HUDEP-2 (cell line): ENCODE data around the gene CDH4.

Source experiments
- DNase-seq, 76 experiments: peaks; one replicate each; lab custom pipeline; 2025; ENCODE audit not compliant: unreplicated experiment in 76 of 76; lab: John Stamatoyannopoulos, UW

CDH4 gene

GRCh38 chr20:61354001-61354390 lies 101.9 kb downstream of the CDH4 start:
- DNase-seq = no peak

GRCh38 chr20:61354501-61354900 lies 102.4 kb downstream of the CDH4 start:
- DNase-seq = no peak

DNA sequence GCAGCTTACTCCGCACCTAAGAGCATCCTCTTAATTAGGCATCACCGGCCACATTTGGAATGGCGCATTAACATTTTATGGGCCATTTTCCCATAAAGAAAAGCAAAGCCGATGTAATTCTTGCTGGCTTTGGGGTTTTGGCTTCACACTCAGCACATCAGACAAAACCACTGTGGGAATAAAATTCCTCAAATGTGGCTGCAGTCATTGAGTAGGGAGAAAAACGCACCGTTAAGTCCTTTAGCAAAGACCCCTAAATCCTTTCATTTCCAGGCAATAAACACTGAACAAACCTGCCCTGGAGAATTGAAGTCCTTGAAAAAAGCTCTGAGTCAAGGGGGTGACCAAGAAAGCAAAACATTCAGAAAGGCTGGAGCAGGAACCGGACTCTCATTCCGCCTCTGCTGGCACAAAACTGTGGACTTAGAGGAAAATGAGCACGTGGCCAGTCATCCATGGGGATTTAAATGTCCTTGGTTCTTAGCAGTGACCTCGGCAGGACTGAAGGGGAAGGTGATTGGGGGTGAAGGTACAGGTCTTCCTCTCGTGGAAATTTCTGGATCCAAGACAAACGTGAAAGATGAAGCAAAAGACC lies 102.9 kb downstream of the CDH4 start:
- DNase-seq = no peak

DNA sequence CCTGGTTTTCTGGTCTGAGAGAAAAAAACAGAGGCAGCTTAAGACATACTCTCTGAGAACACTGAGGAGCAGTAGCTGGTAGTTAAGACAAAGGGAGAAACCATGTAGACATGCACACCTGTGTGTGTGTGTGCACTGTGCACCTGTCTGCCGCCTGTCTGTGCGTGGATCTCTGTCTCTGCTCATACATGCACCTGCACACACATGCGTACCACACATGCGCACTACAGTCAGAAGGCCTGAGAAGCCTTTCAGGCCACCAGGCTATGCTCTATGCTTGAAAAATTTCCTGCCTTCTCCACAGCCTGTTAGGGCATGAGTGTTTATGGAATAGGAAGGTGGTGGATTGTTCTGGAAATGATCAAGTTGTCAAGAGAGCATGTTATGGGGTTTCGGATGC lies 103.5 kb downstream of the CDH4 start:
- DNase-seq = no peak

GRCh38 chr20:61356196-61356595 lies 104.1 kb downstream of the CDH4 start:
- DNase-seq = no peak

DNA sequence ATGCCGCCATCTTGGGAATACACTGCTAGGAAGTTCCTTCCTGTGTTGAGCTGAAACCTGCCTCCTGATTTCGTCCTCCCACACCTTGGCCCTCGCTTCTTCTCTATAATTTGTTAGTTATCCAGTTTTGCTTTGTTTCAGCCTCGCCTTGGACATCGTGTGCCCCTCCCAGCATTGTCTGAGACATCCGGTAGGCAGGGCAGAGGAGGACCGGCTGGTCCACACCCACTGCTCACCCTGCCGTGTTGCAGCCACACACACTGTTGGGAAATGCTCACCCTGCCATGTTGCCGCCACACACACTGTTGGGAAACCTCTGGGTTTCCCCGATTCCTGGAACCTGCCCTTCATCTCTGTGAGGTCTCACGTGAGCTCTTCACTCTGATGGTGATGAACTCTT lies 105.1 kb downstream of the CDH4 start:
- DNase-seq = no peak

- DNase-seq = no peak
Measured at GRCh38 chr20:61359254-61359653, 107.2 kb downstream of the CDH4 start.

- no peak for DNase-seq
Measured at GRCh38 chr20:61360296-61360695, 108.2 kb downstream of the CDH4 start.

DNA sequence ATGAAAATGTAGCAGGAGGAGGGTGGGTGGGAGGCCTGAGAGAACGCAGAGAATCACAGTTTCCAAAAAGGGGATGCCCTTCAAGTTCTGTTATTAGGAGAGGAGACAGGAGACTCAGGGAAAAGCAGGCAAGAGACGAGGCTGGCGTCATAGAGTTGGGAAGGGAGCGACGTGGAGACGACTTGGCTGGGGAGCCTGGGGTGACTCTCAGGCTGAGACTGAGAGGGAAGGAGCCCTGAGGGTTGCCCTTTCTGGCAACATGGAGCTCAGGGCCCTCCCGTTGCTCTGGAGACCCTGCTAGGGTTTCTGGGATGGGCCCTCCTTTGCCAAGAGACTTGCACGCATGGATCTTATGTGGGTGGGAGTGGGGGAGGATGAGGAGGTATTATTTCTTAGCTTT lies 108.9 kb downstream of the CDH4 start:
- DNase-seq = no peak

GRCh38 chr20:61361501-61361900 lies 109.4 kb downstream of the CDH4 start:
- DNase-seq = no peak

- DNase-seq = no peak
Measured at GRCh38 chr20:61364147-61364546, 112.1 kb downstream of the CDH4 start.

GRCh38 chr20:61366914-61367313 lies 114.9 kb downstream of the CDH4 start:
- no peak for DNase-seq

DNA sequence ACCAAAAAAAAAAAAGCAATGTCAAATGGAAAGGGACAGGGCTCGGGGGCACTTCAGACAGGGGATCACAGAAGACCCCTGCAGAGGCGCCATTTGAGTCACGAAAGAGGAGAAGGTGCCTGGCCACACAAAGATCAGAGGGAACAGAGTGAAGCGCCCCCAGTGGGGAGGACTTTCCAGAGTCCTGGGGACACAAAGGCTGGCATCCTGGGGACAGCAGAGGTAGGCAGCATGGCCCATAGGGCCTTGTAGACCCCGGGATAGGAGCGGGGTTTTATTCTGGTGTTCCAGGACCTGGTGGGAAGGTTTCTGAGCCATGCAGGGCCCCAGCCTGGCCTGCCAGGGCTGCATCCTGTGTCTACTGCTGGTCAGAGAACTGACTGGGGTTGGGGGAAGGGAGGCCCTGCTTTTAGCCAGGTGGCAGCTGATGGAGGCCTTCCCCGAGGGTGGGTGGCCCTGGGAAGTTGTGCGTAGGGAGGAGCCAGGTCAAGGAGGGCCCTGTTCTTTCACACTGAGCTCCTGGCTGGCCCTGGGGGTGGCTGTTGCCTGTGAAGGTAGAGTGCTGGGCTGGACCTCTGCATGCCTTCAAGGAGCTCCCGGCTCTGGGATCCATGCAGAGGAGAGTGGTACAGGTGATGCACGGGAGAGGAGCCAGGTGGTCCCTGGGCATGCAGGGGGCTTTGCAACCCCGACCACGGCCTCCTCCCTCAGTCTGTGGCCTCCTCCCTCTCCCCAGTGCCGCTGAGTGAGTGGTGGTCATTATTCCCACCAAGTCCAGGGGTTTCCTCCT lies 117.9 kb downstream of the CDH4 start:
- no peak for DNase-seq

GRCh38 chr20:61370841-61371303 lies 118.8 kb downstream of the CDH4 start:
- no peak for DNase-seq

DNA sequence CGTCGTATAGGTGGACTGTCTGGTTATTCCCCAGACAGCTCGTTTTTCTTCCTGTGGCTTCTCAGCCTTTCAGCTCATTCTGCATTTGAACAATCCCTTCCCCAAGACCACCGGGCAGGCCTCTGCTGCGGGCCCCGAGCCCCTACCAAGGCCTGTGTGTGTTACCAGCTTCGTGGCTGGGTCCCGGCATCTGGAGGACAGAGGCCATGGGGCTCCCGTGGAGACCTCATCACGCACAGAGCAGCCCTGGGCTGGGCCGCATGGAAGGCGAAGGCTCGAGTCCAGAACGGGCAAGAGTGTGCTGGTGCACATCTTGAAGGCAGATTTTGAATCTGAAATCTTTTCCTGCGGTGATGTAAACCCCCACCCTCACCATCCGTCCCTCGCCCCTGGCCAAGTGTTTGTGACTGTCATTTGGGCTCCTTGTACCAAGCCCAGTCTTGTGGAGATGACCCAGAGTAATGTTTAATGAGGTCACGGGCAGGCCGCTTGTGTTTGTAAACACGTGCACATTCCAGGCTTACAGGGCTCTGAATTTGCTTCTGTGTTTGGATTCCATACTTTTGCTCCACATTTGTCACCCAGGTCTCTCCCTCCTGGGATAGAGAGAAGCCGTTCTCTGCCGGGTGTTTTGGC lies 119.6 kb downstream of the CDH4 start:
- no peak for DNase-seq

DNA sequence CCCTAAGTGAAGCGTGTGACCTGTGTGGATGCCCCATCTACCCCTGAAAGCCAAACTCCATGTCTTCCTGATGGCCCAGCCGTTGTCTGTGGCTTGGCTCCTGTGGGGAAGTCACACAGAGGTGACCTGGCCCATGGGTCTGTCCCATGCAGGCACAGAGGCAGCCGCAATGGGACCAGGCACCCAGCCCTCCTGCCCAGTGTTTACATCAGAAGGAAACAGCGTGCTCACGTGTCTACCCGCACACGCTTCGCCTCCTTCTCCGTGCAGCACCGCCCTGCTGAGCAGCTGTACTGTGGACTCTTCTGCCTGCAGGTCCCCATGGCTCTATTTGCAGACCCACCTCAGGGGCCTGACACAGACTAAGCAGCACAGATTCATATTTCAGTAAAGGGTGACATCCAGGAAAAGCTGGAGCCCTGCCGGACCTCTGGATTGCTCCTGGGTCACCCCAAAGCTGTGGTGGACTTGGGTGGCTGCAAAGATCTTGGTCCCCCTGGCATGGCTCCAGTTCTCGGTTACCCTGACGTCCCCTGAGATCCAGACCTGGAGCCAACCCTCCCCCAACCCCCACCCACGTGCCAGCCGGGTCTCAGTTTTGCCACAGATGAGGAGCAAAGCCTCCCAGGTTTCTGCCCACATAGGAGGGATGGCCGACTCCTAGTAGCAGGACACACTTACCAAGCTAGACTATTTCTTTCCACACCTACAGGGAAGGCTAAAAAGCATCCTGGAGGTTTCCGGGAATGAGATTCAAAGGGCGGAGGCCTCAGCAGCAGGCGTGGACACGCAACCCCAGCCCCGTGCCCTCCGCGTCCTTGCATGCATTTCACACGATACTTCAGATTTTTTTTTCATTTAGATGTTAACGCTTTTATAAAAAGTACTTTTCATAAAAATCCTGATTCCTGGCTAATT lies 120.3 kb downstream of the CDH4 start:
- no peak for DNase-seq

DNA sequence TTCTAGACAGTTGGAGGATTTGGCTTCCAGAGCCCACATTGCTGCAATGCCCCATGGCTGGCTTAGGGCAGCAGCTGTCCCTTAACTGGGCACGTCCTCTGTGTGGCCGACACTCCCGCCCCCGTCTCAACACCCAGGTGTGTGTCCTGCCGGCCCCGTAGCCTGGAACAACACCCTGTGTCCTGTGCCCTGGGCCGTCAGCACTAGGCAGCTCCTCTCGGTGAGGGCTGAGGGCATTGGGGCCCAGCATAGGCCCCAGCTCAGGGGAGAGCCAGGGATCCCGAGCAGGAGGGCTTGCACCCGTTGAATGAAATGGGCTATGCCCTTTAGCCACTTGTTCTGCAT lies 121.0 kb downstream of the CDH4 start:
- DNase-seq = no peak

DNA sequence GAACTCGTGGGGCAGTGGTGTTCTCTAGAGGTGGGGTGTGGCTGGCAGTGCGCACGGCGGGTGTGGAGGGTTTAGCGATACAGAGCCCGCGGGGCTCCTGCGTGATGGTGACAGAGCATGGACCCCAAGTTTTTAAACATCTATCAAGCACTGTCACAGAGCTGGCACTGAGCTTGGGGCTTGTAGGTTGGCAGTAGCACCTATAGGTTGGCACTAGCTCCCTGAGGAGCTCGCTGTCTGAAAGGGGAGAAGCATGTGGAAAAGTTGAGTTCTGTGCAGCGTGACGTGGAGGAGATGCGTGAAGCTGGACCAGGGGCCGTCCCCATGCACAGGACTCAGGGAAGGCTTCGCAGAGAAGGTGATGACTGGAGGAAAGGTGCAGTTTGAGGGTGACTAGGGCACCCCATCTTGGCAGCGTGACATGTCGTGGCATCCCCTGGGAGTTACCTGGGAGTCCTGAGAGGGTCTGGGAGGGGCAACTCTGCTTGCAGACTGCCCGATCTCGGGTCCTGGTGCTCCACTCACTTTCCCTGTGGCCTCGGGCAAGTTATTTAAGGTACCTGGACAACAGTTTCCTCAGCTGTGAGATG lies 122.0 kb downstream of the CDH4 start:
- no peak for DNase-seq

DNA sequence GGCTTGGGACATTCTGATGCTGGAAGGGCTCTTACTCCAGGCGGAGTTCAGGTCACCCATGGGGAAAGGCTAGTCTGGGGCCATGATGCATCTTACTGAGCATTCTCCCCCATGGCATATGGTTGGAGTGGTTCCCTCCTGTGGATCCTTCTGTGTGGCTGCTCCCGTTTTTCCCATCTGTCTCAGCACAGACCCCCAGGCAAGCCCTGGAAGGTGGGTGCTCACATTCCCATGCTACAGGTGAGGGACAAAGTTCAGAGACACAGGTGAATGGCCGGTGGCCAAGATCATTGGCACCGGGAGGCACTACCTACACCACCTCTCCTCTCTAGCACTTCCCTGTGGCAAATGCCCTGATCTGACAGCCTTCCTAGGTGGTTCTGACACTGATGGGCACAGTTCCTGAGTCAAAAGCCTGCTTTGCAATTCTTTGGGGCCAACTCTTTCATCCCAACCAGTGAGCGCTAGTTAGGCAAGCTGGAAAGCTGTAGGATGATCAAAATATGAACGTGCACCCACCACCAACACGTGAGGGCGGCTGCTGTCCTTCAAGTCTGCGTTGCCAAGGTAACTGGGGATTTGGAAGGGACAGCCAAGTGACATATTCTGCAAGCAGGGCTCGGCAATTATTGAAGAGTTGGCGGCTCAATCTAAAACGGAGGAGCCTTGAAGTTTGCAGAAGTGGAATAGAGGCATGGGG lies 124.6 kb downstream of the CDH4 start:
- DNase-seq = no peak

DNA sequence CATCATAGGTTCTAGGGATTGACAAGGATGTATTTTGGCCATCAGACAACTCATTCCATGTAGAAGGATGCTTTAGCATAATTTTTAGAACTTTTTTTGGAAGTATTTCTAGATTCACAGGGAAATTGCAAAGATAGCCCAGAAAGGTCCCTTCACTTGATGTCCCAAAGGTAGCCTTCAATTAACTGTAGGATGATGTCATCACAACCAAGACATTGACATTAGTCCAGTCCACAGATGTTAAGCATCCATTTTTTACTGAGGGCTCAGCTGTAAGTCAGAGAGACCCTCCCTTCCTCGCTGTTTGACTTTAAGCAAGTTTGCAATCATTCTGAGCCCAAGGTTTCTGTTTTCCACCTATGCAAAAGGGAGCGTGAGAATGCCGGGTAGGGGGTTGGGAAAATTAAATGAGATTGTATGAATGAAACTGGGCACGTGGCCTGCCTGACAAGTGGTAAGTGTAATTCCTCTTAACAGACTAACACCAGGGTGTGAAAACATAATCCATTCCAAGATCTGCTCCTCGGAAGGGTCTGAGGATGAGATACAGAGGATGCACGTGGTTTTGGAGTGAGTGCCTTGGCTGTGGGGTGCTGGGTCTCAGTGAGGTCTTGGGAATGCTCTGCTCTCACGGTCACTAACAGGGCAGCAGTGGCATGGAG lies 126.8 kb downstream of the CDH4 start:
- no peak for DNase-seq
